Measurements from ENCODE around the gene TPM4.

- TF ChIP-seq CTCF (conservative IDR thresholded peaks at IDR 0.05; ENCODE audit: low read depth in 2 of 2) (no peak), EZH2phosphoT487 (IDR thresholded peaks at IDR 0.05; ENCODE audit: unreplicated experiment) (no peak), EZH2 (IDR thresholded peaks at IDR 0.05; ENCODE audit: low read depth, unreplicated experiment) (no peak), CREB1 (CRISPR knock-in tag; IDR thresholded peaks at IDR 0.05; ENCODE audit: low read depth) (no peak), ZNF331 (CRISPR knock-in tag; IDR thresholded peaks at IDR 0.05; ENCODE audit: low read depth) (no peak), STAT1 (IDR thresholded peaks at IDR 0.05; ENCODE audit: unreplicated experiment) (no peak), POLR2AphosphoS5 (IDR thresholded peaks at IDR 0.05; ENCODE audit: low read depth) (no peak), JUNB (IDR thresholded peaks at IDR 0.05; ENCODE audit: unreplicated experiment) (no peak)
Measured at GRCh38 chr19:16148443-16149229, 72.3 kb downstream of the TPM4 start.
